HL-60 (cell line): ENCODE measurements around the gene BIRC3.

Experiments
- DNase-seq, 2 experiments: peaks; one replicate each; pipeline ENCODE4 v3.0.0-alpha.2; 2010 to 2020; ENCODE audit warnings: low read depth in 1 of 2, low spot score in 1 of 2
- H3K27ac ChIP-seq: fragments of 250-450 bp; sonication (Bioruptor Pico); replicated peaks from 2 replicates; pipeline ENCODE4 v1.5.1; 2020; ENCODE audit warnings: mild to moderate bottlenecking, moderate library complexity
- H3K27me3 ChIP-seq: fragments of 250-450 bp; sonication (Bioruptor Pico); 2 replicates; pipeline ENCODE4 v1.5.1; 2021; ENCODE audit warnings: mild to moderate bottlenecking, moderate library complexity; ENCODE audit not compliant: insufficient read depth, poor library complexity, severe bottlenecking
- H3K4me3 ChIP-seq: replicated peaks from 2 replicates; pipeline ENCODE4 v1.5.1; 2011; ENCODE audit warnings: mild to moderate bottlenecking, control low read depth, low read length; ENCODE audit not compliant: insufficient read depth
- GABPA ChIP-seq: IDR thresholded peaks from 2 replicates; pipeline ENCODE4 v1.6.1; 2012; ENCODE audit warnings: low read depth
- POLR2AphosphoS5 ChIP-seq: IDR thresholded peaks from 2 replicates; pipeline ENCODE4 v1.6.1; 2012; ENCODE audit warnings: low read depth
- SPI1 ChIP-seq: IDR thresholded peaks from 2 replicates; pipeline ENCODE4 v1.6.1; 2012; ENCODE audit warnings: low read depth, mild to moderate bottlenecking, borderline replicate concordance
- TF ChIP-seq, protein P1 (sequence below): IDR thresholded peaks from one replicate; pipeline ENCODE4 v1.5.1; 2011; ENCODE audit warnings: low read length, control low read depth, inconsistent platforms; ENCODE audit not compliant: insufficient read depth
- TF ChIP-seq, protein P2 (sequence below): IDR thresholded peaks from 2 replicates; pipeline ENCODE4 v1.6.1; 2012; ENCODE audit warnings: low read depth; ENCODE audit not compliant: insufficient replicate concordance

The BIRC3 gene

DNA sequence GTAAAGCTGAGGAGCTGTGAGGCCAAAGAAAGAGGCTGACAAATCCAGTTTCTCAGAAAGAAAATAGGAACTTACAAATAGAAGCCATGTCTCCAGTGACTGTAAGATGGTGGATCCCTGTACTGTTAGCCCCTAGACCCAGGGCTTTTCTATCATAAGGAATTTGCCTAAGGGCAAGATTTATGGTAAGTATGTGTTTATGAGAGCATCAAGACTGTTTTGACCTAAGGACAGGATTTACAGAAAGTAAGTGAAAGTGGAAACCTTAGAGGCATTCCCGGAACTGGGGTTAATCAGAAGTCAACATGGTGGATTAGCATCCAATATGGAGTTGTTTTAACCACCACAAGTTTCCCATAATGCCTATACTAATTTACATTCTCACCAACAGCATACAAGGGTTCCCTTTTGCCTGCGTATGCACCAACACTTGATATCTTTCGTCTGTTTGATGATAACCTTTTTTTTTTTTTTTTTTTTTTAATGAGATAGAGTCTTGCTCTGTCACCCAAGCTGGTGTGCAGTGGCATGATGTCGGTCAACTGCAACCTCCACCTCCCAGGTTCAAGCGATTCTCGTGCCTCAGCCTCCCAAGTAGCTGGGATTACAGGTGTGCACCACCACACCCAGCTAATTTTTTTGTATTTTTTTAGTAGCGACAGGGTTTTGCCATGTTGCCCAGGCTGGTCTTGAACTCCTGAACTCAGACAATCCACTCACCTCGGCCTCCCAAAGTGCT is 69.9 kb downstream of the BIRC3 start:
- TF ChIP-seq SPI1, result no peak
- TF ChIP-seq POLR2AphosphoS5, result no peak
- TF ChIP-seq, protein P1, sequence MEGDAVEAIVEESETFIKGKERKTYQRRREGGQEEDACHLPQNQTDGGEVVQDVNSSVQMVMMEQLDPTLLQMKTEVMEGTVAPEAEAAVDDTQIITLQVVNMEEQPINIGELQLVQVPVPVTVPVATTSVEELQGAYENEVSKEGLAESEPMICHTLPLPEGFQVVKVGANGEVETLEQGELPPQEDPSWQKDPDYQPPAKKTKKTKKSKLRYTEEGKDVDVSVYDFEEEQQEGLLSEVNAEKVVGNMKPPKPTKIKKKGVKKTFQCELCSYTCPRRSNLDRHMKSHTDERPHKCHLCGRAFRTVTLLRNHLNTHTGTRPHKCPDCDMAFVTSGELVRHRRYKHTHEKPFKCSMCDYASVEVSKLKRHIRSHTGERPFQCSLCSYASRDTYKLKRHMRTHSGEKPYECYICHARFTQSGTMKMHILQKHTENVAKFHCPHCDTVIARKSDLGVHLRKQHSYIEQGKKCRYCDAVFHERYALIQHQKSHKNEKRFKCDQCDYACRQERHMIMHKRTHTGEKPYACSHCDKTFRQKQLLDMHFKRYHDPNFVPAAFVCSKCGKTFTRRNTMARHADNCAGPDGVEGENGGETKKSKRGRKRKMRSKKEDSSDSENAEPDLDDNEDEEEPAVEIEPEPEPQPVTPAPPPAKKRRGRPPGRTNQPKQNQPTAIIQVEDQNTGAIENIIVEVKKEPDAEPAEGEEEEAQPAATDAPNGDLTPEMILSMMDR, result no peak
- no peak for TF ChIP-seq GABPA
- TF ChIP-seq, protein P2, sequence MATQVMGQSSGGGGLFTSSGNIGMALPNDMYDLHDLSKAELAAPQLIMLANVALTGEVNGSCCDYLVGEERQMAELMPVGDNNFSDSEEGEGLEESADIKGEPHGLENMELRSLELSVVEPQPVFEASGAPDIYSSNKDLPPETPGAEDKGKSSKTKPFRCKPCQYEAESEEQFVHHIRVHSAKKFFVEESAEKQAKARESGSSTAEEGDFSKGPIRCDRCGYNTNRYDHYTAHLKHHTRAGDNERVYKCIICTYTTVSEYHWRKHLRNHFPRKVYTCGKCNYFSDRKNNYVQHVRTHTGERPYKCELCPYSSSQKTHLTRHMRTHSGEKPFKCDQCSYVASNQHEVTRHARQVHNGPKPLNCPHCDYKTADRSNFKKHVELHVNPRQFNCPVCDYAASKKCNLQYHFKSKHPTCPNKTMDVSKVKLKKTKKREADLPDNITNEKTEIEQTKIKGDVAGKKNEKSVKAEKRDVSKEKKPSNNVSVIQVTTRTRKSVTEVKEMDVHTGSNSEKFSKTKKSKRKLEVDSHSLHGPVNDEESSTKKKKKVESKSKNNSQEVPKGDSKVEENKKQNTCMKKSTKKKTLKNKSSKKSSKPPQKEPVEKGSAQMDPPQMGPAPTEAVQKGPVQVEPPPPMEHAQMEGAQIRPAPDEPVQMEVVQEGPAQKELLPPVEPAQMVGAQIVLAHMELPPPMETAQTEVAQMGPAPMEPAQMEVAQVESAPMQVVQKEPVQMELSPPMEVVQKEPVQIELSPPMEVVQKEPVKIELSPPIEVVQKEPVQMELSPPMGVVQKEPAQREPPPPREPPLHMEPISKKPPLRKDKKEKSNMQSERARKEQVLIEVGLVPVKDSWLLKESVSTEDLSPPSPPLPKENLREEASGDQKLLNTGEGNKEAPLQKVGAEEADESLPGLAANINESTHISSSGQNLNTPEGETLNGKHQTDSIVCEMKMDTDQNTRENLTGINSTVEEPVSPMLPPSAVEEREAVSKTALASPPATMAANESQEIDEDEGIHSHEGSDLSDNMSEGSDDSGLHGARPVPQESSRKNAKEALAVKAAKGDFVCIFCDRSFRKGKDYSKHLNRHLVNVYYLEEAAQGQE, result no peak
- Histone ChIP-seq H3K4me3 (no peak overlapping the region), H3K27ac (no peak overlapping the region), H3K27me3 (no peaks in the 10 kb centered on the region)
- DNase-seq, result no peak
